T47D (cell line): ENCODE data around the gene HLA-DOA.

ENCODE experiments used
- DNase-seq, 2 experiments: peaks; one replicate each; pipeline versions ENCODE4 v3.0.0 to v3.0.0-alpha.2; 2011 to 2012; ENCODE audit warnings: low read depth in 1 of 2, low spot score in 1 of 2
- JUND ChIP-seq: IDR thresholded peaks from 2 replicates; pipeline ENCODE4 v1.6.1; 2012; ENCODE audit warnings: low read depth
- in situ Hi-C: cut with HindIII; loops from 2 replicates; pipeline ENCODE4 v1.10.0; 2016; ENCODE audit warnings: low sequenced_read_pairs, low pct_unique_long_range_greater_than_20kb

HLA-DOA gene

GRCh38 chr6:32960563-32960962 lies 48.8 kb downstream of the HLA-DOA start:
- DNase-seq, result no peak
- in situ Hi-C loops, result no loop called here
- TF ChIP-seq JUND, result no peak

GRCh38 chr6:32956176-32956575 lies 53.2 kb downstream of the HLA-DOA start:
- no peak for TF ChIP-seq JUND
- no peak for DNase-seq
- in situ Hi-C loops, result no loop called here

GRCh38 chr6:32954986-32955802 lies 54.2 kb downstream of the HLA-DOA start:
- DNase-seq, result peak in 1 of 2 experiments; percentile 54
- TF ChIP-seq JUND, result no peak
- in situ Hi-C loops, result no loop called here

GRCh38 chr6:32954267-32954666 lies 55.1 kb downstream of the HLA-DOA start:
- TF ChIP-seq JUND, result no peak
- in situ Hi-C loops, result no loop called here
- DNase-seq, result no peak
